CD14-positive monocyte (primary cell): ENCODE measurements around the gene ATP8A1. TPM values are rescaled to one million over a fixed set of nuclear protein-coding genes. Genes with fewer than 3 reads are reported as not detected.

Experiments
- DNase-seq, 3 donors: peaks; one replicate each; pipeline ENCODE4 v3.0.0-alpha.2; 2011 to 2022
- H2AFZ ChIP-seq: 2 replicates; pipeline ENCODE4 v1.6.0; 2012; ENCODE audit warnings: mild to moderate bottlenecking, low read depth, low read length, inconsistent platforms; ENCODE audit not compliant: insufficient read depth, poor library complexity, severe bottlenecking
- H3K27ac ChIP-seq, 2 donors: 1 replicate in 1 of 2; 2 replicates in 1 of 2; pipeline ENCODE4 v1.5.1; 2012 to 2013; ENCODE audit warnings: low read length in 2 of 2, control low read depth in 1 of 2, inconsistent platforms in 1 of 2, low read depth in 1 of 2, mild to moderate bottlenecking in 1 of 2
- H3K27me3 ChIP-seq, 2 donors: one replicate each; pipeline versions ENCODE4 v1.6.0 to v1.6.1; 2011 to 2013; ENCODE audit warnings: low read length in 2 of 2; ENCODE audit not compliant: control insufficient read depth in 2 of 2, insufficient read depth in 2 of 2
- H3K36me3 ChIP-seq, 2 donors: replicated peaks in 1 of 2; 1 replicate in 1 of 2; 2 replicates in 1 of 2; pipeline versions ENCODE4 v1.5.1 to v1.6.1; 2012 to 2013; ENCODE audit warnings: low read length in 2 of 2, control low read depth in 1 of 2, inconsistent platforms in 1 of 2, mild to moderate bottlenecking in 1 of 2; ENCODE audit not compliant: insufficient read depth in 2 of 2, control insufficient read depth in 1 of 2
- H3K4me1 ChIP-seq, 2 donors: 1 replicate in 1 of 2; 2 replicates in 1 of 2; pipeline versions ENCODE4 v1.5.1 to v1.6.1; 2012 to 2013; ENCODE audit warnings: low read length in 2 of 2, control low read depth in 1 of 2, inconsistent platforms in 1 of 2, mild to moderate bottlenecking in 1 of 2, moderate library complexity in 1 of 2; ENCODE audit not compliant: insufficient read depth in 2 of 2, control insufficient read depth in 1 of 2
- H3K4me2 ChIP-seq: replicated peaks from 2 replicates; pipeline ENCODE3; 2012; ENCODE audit warnings: low read length, moderate library complexity, mild to moderate bottlenecking; ENCODE audit not compliant: poor library complexity, severe bottlenecking; ENCODE audit errors: extremely low read depth
- H3K4me3 ChIP-seq, 3 experiments: fragments of 200-600 bp in 1 of 3; sonication (generic) in 1 of 3; replicated peaks in 1 of 3; 1 replicate in 2 of 3; 2 replicates in 1 of 3; pipeline ENCODE4 v1.5.1; 2011 to 2013; ENCODE audit warnings: low read length in 3 of 3, mild to moderate bottlenecking in 3 of 3, control low read depth in 2 of 3, low read depth in 2 of 3, inconsistent platforms in 1 of 3, moderate library complexity in 1 of 3
- H3K79me2 ChIP-seq: 2 replicates; pipeline ENCODE4 v1.6.0; 2012; ENCODE audit warnings: mild to moderate bottlenecking, control low read depth, inconsistent platforms, low read length, moderate library complexity; ENCODE audit not compliant: insufficient read depth
- H3K9ac ChIP-seq: 2 replicates; pipeline ENCODE4 v1.6.0; 2017; ENCODE audit warnings: low read length, mild to moderate bottlenecking; ENCODE audit not compliant: insufficient read depth, poor library complexity, severe bottlenecking
- H3K9me3 ChIP-seq, 2 donors: replicated peaks in 1 of 2; 1 replicate in 1 of 2; 2 replicates in 1 of 2; pipeline versions ENCODE4 v1.5.1 to v1.6.1; 2012 to 2013; ENCODE audit warnings: low read length in 2 of 2, control low read depth in 1 of 2; ENCODE audit not compliant: control insufficient read depth in 1 of 2, insufficient read depth in 1 of 2
- H4K20me1 ChIP-seq: 2 replicates; pipeline ENCODE4 v1.6.0; 2012; ENCODE audit warnings: mild to moderate bottlenecking, low read length, control low read depth, moderate library complexity; ENCODE audit not compliant: insufficient read depth
- H3K27ac Mint-ChIP-seq, 7 donors: one replicate each; pipeline ENCODE4 v1.8.0; 2020; ENCODE audit warnings: mild to moderate bottlenecking in 7 of 7, mixed read lengths in 7 of 7, moderate library complexity in 6 of 7, inconsistent platforms in 2 of 7
- H3K27me3 Mint-ChIP-seq, 3 donors: one replicate each; pipeline ENCODE4 v1.8.0; 2021 to 2022; ENCODE audit warnings: low read depth in 3 of 3, mild to moderate bottlenecking in 3 of 3, mixed read lengths in 3 of 3, moderate library complexity in 3 of 3, inconsistent platforms in 1 of 3
- H3K36me3 Mint-ChIP-seq, 2 donors: one replicate each; pipeline ENCODE4 v1.8.0; 2020; ENCODE audit warnings: mixed read lengths in 2 of 2, inconsistent platforms in 1 of 2, mild to moderate bottlenecking in 1 of 2
- H3K4me1 Mint-ChIP-seq: one replicate; pipeline ENCODE4 v1.8.0; 2020; ENCODE audit warnings: mild to moderate bottlenecking, mixed read lengths
- H3K4me3 Mint-ChIP-seq, 2 donors: one replicate each; pipeline ENCODE4 v1.8.0; 2020; ENCODE audit warnings: mild to moderate bottlenecking in 2 of 2, mixed read lengths in 2 of 2, moderate library complexity in 1 of 2
- H3K9me3 Mint-ChIP-seq, 7 donors: one replicate each; pipeline ENCODE4 v1.8.0; 2020 to 2022; ENCODE audit warnings: mixed read lengths in 7 of 7, mild to moderate bottlenecking in 6 of 7, moderate library complexity in 6 of 7, inconsistent platforms in 2 of 7
- CTCF ChIP-seq: fragments of 200-600 bp; IDR thresholded peaks from one replicate; pipeline ENCODE4 v1.8.0; 2022; ENCODE audit warnings: antibody characterized with exemption, mild to moderate bottlenecking
- WGBS: methylation state at CpG from one replicate; pipeline ENCODE4 v1.1.5; 2013; ENCODE audit warnings: missing lambda C conversion rate; ENCODE audit not compliant: insufficient coverage; 5-methylcytosine and 5-hydroxymethylcytosine counted together
- intact Hi-C, 2 donors: fragments of 100-400 bp; cut with micrococcal nuclease; formaldehyde crosslinking; loops; one replicate each; pipeline versions ENCODE4 v1.15.0 to v1.15.1; 2023
- polyA plus RNA-seq, 3 donors: library from polyadenylated mRNA; depleted of rRNA in 1 of 3; unstranded in 2 of 3; stranded (reverse) in 1 of 3; fragments of 300-500 nt in 2 of 3; fragments of >200 nt in 1 of 3; fragmentation: Illumina TruSeq in 2 of 3; gene quantifications; 1 replicate in 2 of 3; 2 replicates in 1 of 3; pipeline ENCODE4 v1.2.3, GENCODE V29; 2012 to 2021

The ATP8A1 gene
- polyA plus RNA-seq, 3 donors = 2.2 to 10.8 (median 3.2) TPM

- peaks cover 20% of the 10 kb centered on the region for H3K79me2 ChIP-seq
- H3K27ac ChIP-seq = no peak overlapping the region
- no peaks in the 10 kb centered on the region for H3K27me3 ChIP-seq
- no peak overlapping the region for H3K4me2 ChIP-seq
- DNase-seq = no peak
- no peak for TF ChIP-seq CTCF
- H3K4me3 ChIP-seq = no peak overlapping the region
- H3K27ac Mint-ChIP-seq = no peak overlapping the region
- no peaks in the 10 kb centered on the region for H3K9me3 Mint-ChIP-seq
- H3K4me3 Mint-ChIP-seq = no peak overlapping the region
- H3K4me1 ChIP-seq = peaks cover 0 to 5% of the 10 kb centered on the region in 2 donors
- H3K27me3 Mint-ChIP-seq = peaks cover 0 to 2% (median 0%) of the 10 kb centered on the region in 3 donors
- no peaks in the 10 kb centered on the region for H3K36me3 ChIP-seq
- H3K9ac ChIP-seq = no peak overlapping the region
- no peaks in the 10 kb centered on the region for H3K9me3 ChIP-seq
- peaks cover 39% of the 10 kb centered on the region for H3K4me1 Mint-ChIP-seq
- peaks cover 19% of the 10 kb centered on the region for H4K20me1 ChIP-seq
- H2AFZ ChIP-seq = no peak overlapping the region
- no peaks in the 10 kb centered on the region for H3K36me3 Mint-ChIP-seq
- intact Hi-C loops = no loop called here
Measured at GRCh38 chr4:42641161-42641560, 15.7 kb downstream of the ATP8A1 start.

DNA sequence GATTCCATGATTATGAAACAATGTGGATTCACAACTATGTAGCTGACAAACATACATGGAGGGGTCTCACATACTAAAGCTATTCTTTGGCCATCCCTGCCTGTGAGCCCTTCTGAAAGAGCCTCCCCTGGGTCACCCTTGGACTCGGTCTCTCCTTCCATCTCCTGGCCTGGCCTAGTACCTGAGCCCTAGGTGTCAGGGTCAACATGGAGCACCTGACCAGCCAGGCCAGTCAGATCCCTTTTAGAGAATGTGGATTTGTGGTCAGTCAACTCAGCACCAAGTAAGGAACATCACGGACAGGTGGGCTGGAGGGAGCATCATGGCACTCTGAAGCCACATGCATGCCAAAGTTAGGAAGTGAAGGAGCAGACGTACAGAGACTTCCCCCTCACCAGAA lies 16.3 kb downstream of the ATP8A1 start:
- peaks cover 19% of the 10 kb centered on the region for H4K20me1 ChIP-seq
- no peak overlapping the region for H3K9ac ChIP-seq
- no peaks in the 10 kb centered on the region for H3K36me3 ChIP-seq
- Mint-ChIP-seq H3K4me1 (peaks cover 40% of the 10 kb centered on the region), H3K27ac (no peak overlapping the region), H3K9me3 (no peaks in the 10 kb centered on the region), H3K27me3 (peaks cover 0 to 2% (median 0%) of the 10 kb centered on the region in 3 donors), H3K36me3 (no peaks in the 10 kb centered on the region), H3K4me3 (no peak overlapping the region)
- no CpG with 5 or more reads among the region's 3 CpGs for WGBS
- H3K27me3 ChIP-seq = no peaks in the 10 kb centered on the region
- intact Hi-C loops = no loop called here
- H3K27ac ChIP-seq = no peak overlapping the region
- no peak for TF ChIP-seq CTCF
- H3K4me3 ChIP-seq = no peak overlapping the region
- H3K9me3 ChIP-seq = no peaks in the 10 kb centered on the region
- peaks cover 16% of the 10 kb centered on the region for H3K79me2 ChIP-seq
- H3K4me1 ChIP-seq = peaks cover 0 to 5% of the 10 kb centered on the region in 2 donors
- H3K4me2 ChIP-seq = no peak overlapping the region
- no peak for DNase-seq
- H2AFZ ChIP-seq = no peak overlapping the region
